NCI-H446 treated with DMSO at 0.1 percent for 48 hours (cell line): ENCODE measurements around the gene NUP62.
"Not testable (repeated sequence)": the region's sequence is repeated elsewhere in the genome, so short reads cannot be mapped to it uniquely, and the experiment has no call there.

ENCODE experiments used
- DNase-seq: peaks from one replicate; lab custom pipeline; 2025; lab: John Stamatoyannopoulos, UW

NUP62 gene

GRCh38 chr19:49925486-49925885 lies 3.8 kb downstream of the NUP62 start:
- no peak for DNase-seq

GRCh38 chr19:49924881-49925210 lies 4.5 kb downstream of the NUP62 start:
- not testable (repeated sequence) for DNase-seq

DNA sequence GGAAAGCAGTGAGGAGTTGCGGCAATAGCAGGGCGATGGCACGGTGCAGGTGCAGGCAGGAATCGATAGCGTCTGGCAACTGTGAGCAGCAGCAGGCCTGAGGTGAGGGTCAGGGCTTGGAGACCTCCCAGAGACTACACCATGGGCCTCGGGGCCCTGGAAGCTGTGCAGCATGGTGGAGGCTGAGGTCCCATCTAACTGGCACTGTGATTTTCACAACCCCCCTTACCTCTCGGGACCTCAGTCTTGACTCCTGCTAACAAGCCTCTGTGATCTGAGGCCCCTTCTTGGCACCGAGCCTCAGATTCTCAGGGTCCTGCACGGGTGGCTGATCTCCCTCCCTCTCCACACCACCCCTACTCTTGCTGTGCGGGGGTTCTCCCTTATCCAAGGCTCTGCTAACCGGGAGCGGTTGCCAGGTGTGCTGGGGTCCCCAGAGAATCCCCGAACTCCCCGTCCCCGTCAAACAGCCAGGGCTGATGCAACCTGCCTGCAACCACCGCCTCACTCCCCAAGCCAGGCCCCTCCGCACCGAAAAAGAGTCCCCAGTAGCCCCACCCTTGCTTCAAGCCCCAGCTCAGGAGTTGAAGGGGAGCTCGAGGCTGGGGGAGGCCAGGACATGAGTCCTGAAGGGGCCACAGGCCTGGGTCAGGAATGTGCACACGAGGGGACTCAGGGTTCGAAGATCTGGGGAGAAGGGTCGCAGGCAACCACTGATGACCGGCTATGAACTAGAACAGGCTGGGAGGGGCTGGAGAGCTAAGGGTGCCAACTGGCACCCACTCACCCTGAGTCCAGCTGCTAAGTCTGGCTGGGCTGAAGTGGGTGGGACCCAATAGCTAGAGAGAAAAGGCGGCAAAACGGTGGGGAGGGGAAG lies 5.1 kb downstream of the NUP62 start:
- DNase-seq = peak; percentile 12

DNA sequence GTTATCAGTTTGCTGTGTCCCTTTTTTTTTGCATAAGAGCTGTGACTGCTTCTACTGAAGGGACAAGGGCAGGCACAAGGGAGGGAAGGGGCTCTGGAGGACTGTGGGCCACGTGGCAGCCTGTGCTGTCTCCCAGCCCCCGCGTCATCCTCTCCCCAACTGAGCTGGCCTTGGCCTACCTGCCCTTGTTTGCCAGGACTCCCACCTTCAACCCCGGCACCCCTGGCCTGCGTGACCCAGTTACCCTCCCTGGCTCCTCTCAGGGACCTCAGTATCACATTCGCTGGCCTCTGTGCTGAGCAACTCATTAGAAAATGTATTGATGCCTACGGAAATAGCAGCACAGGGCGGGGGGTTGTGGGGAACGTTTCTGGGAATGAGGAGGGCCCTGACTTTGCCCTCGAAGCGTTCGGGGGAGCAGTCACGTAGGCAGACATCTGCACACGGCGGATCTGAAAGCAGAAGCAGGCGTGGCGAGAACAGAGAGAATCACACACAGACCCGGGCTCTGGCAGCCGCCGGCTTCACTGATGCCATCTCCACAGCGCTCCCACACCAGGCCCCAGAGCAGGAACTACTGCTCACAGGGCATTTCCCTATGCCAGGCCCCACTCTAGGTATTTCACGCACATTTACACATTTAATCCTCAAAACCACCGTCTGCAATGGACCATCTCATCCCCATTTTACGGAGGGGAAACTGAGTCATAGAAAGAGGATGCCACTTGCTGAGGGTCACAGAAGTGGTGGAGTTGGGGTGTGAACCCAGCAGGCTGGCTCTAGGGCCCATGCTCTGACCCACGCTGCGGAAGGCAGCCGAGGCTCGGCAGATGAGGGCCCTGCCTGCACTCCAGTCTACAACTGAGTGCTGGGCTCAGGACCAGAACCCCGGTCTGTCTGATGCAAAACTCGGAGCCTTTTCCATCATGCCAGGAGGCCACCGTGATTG lies 6.0 kb downstream of the NUP62 start:
- no peak for DNase-seq

DNA sequence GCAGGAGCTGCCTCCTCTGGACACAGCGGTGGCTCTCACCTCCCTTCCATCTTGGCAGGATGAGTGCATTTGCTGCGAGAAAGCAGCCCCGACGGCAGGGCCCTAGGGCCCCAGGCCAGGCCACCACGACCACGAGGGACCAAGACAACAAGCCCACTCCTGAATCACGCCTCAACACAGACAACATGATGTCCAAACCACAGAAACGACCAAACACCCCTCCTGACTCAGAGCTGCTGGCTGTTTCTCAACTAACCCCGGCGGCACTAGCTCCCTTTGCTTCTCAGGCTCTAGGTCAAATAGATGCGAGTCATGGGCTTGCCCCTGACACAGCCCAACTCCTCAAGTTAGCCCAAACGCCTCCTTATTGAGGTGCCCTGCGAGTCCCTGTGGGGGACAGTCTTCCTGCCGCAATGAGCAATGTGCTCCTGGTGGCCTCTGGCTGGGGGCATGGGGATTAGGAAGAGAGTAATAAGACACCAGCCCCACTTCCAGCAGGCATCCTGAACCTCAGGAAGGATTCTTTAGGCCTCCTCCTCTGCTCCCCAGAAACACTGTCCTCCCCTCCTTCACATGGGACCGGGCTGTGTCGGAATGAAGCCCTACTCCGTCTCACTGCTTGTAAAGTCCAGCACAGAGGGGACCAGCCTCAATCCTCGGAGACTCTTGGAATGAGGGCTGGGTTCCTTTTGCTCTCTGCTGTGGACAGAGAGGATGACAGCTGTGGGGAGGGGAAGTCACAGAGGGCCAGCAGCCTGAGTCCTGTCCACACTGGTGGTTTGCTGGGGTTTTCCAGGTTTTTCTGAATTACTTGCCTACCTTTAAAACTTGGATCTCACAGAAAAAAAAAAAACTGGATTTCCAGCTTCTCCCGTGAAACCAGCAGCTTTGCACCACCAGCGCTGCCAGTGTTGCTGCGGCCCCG lies 7.2 kb downstream of the NUP62 start:
- no peak for DNase-seq

DNA sequence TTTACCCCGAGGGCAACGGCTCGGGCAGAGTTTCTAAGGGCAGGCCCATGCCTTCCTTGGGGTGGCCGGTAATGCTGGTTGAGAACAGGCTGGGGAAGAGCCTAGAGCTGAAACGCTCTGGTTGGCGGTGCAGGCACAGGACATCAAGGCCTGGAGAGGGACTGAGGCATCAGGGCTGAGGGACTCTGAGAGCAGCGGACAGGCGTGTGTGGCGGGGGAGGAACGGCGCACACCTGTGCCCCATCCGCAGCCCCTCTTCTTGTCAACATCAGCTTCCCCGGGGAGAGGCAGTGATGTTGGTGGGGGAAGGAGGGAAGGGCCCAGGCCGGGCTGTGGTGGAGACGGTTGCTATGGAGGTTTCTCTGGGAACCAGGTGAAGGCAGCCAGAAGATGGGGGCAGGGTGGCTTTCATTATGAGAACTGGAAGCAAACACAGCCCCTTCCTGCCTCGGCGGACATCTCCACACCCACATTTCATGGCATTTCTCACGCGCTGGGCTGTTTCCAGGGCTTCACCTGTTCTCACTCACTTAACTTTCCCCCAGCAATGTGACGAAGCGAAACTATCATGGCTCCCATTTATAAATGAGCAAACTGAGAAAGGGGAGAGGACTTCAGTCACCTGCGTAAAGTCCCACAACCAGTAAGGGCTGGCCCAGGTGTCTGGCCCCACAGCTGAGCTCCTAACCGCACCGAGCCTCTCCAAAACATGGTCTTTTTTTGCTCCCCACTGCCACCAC lies 8.5 kb downstream of the NUP62 start:
- DNase-seq = no peak

DNA sequence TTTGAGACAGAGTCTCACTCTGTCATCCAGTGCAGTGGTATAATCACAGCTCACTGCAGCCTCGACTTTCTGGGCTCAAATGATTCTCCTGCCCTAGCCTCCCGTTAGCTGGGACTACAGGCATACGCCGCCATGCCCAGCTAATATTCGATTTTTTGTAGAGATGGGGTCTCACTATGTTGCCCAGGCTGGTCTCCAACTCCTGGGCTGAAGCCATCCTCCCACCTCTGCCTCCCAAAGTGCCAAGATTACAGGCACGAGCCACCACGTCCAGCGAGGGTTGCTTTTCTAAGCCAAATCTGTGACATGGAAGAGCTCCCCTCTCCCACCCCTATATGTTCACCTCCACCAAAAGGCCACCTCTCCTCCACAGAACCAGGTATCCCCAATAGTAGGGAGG lies 11.2 kb downstream of the NUP62 start:
- no peak for DNase-seq

- DNase-seq = no peak
These were observed 12.2 kb downstream of the NUP62 start for GRCh38 chr19:49916839-49917733.

GRCh38 chr19:49915271-49915670 lies 14.0 kb downstream of the NUP62 start:
- no peak for DNase-seq

- no peak for DNase-seq
These were observed 15.6 kb downstream of the NUP62 start for GRCh38 chr19:49913720-49914119.

GRCh38 chr19:49912965-49913685 lies 16.2 kb downstream of the NUP62 start:
- no peak for DNase-seq

DNA sequence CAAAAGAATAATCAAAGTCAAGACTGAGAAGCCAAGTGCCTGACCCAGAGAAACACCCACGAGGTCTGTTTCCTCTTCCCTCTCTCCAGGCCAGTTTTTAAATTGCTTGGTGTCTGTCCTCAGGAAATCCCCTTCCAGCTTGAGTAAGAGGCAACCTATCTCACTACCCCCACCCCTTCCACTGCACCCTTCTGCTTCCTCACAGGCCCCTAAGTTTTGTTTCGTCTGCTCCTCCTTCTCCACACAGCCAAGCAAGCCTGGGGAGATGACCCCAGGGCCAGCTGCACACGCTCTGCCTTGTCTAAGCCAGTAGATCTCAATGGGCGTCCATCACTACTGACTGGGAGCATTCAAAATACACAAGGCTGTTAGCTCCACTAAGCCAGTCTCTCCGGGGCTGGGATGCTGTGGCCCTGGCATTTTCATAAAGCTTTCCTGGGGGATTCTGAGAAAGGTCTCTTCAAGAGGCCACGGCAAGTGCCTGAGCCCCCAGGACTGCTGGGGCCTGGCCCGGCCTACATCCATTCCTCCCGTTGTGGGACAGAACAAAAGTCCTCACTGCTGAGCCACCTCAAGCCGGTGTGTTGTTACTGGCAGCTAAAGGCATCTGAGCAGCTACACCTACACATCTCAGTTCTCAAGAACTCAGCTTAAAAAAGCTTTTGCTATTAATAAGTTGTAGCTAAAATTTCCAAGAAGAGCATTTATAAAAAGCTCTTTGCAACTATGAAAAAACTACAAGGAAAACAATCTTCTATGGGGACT lies 17.7 kb downstream of the NUP62 start:
- no peak for DNase-seq

GRCh38 chr19:49910179-49910578 lies 19.1 kb downstream of the NUP62 start:
- no peak for DNase-seq

DNA sequence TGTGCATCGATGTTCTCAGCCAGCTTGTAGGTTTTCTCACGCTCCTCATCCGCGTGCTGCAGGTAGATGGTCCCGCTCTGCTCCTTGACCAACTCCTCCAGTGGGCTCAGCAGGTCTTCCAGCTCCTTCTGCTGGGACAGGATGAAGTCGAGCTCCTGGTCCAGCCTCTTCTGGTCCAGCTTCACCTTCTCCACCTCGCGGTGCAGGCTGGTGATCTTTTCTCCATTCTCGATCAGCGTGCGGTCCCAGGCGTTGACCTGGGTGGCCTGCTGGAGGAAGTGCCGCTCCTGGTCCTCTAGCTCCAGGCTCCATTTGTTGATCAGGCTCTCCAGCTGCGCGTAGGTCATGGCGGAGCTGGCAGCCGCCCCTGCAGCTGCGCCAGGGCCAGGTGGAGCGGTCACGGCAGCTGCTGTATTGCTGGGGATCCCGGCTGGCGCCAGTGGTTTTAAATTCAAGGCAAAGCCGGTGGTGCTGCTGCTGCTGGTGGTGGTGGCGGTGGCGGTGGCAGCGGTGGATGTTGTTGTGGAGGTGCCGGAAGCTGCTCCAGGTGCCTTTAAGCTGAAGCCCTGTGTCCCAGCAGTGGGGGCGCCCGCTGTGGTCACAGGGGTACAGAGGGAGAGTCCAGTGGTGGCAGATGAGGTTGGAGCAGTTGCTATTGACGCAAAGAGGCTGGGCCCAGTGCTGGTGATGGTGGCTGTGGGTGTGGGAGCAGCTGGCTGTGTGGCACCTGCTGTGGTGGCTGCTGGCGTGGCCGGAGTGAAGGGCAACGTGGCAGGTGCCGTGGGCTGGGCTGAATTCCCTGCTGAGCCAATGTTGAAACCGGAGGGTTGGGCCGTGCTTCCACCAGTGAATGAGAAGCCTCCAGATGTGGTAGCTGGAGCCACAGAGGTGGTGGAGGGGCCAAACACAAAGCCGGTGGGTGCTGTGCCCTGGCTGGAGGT lies 20.6 kb downstream of the NUP62 start:
- DNase-seq = no peak

GRCh38 chr19:49907745-49908446 lies 21.4 kb downstream of the NUP62 start:
- DNase-seq = no peak

DNA sequence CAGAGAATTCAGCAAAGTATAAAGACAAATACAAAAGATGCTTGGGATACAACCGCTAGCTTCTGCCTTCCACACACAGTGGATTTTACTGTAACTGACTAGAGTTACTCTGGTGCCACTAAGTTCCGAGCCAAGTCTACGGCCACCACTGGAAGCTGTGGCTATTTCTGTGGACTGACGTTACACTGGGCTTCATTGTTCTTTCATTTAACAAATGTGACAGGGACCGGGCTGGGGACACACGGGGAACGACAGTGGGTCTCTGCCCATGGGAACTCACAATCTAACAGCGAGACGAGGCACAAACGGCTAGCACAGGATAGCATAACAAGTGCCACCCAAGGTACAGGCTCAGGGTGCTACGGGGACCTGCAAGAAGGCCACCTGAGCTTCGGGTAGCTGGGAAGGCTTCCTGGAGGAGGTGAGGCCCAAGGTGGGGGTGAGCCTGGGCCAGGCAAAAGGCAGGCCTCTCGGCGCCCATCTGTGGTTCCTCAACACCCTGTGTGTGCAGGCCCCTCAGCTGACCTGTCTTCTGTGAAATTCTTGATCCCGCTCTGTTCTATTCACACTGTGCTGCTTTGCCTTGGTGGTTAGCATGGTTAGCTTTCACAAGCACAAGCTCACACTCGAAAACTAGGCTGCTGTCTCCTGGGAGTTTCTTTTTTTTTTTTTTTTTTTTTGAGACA lies 22.3 kb downstream of the NUP62 start:
- no peak for DNase-seq
